Occipital lobe (tissue), 2 donors: ENCODE data around the gene MRPL12. TPM values are rescaled to one million over a fixed set of nuclear protein-coding genes. Genes with fewer than 3 reads are reported as not detected.
A peak's percentile ranks its signal among the peaks of the same experiment; 100 is the strongest.
"Not testable (repeated sequence)": the region's sequence is repeated elsewhere in the genome, so short reads cannot be mapped to it uniquely, and the experiment has no call there.

Experiments
- DNase-seq: peaks from one replicate; lab custom pipeline; 2025; lab: John Stamatoyannopoulos, UW
- total RNA-seq: library from RNA; depleted of rRNA; stranded (reverse); fragments of >200 nt; gene quantifications from one replicate; pipeline ENCODE4 v1.2.3, GENCODE V29; 2014

Gene MRPL12
- total RNA-seq = 4.7 TPM

DNA sequence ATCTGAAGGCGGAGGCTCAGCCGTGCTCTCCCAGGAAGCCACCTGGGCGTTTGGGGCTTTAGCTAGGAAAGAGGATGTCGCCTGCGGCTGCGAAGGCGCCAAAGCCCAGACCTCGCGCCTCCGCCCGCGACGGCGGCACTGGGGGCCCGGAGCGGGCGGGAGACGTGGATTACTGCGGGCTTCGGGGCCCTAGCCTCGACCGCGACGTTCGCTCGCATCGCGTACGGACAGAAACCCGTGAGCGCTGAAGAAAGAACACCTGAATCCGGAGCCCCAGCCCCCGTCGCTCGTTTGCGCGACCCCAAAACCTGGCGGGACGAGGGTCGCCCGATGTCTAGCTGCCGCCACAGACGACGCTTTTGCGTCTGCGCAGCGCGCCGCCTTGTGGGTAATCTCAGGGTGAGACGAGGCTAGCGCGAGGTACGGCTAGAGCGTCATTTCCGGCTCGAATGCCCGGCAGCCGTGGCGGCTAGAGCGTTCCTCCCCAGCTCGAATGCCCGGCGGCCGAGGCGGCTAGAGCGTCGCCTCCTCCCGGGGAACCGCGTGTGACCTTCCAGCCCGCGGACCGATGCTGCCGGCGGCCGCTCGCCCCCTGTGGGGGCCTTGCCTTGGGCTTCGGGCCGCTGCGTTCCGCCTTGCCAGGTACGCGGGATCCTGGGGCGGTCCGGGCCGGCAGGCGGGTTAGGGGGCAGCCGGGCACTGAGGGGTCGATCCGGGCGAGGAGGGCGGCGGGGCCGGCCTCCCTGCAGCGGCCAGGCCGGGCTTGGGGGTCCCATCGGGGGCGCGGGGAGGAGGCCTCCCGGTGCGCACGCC is at the start of gene MRPL12:
MRPL12 (plus strand) TSS at position 434 of the 813 bp plus-strand sequence; CDS start at position 569, 135 bp downstream.
- DNase-seq = peak; percentile 86

DNA sequence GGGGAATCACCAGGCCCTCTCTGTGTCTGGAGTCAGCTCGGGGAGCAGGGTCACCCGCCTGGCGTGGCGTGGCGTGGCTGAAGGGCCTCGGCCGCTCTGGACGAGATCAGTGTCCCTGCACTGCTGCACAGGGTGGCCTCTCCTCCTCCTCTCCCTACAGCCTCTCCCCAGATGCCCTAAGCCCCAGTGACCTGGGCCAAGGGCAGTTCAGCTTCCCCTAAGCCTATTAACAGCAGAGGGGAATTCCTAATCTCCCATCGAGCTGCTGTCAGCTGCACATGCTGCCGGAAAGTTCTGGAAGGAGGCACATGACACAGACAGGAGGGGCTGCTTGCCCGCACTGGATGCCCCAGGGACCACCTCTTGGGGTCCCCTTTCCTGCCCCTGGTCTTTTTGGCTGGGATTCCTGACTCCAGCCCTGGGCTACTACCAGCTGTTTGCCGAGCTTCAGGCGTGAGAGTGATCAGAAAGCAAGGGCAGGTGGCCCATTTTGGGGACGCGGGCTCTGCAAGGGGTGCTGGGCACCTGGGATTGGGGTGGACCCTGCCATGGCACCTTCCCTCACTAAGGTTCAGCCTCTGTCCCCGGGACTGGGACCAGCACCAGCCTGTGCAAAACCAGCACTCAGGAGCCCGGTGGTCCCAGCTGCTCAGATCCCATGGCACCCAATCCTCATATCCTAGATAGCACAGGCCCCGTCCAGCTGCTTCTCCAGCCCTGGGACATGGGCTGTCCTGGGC is 47.6 kb upstream of the MRPL12 start:
- no peak for DNase-seq

DNA sequence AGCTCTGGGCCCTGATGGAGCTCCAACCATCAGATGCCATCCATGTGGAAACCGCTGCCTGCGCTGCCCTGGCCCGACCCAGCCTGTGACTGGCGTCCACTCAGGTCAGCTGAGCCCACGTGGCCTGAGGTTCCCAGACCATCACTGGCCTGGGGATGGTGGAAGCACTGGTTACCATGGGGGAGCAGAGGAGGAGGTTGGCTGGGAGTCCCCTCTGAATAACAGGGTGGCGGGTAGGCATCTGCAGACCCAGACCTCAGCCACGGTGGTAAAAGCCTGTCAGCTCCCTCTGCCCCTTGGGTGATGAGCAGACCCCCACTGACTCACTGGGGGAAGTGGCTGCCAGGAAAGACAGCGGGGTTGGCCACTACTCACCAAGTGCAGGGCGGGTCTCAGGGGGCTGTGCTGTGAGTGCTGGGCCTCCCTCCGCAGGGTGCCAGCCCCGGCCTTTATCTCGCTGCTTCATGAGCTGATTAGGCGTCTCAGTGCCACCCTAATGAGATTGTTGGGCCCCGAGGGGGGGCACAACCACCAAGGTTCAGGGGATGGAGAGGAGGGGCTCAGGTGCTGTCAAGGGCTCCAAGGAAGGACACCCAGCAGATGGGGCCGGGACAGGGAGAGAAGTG is 46.9 kb upstream of the MRPL12 start, which contains the start of gene PDE6G:
PDE6G (minus strand) TSS at position 425 of the 626 bp plus-strand sequence. CDS start 3,237 bp downstream, outside the sequence.
- no peak for DNase-seq

DNA sequence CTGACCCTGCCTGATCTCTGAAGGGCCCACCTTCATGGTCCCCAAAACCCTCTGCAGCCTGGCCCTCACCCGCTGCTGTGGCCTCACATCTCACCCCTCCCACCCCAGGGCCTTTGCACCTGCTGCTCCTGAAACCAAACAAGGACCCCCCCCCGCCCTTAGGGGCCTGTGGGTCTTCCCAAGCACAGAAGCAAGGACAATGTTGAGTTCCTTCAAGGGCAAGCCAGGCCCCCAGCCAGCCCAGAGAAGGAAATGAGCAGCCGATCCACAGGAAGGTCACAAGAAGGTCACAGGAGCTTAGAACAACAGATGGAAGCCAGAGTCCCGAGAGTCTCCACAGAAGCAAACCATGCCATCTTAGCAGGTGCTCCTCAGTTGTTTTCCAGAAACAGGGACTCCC is 46.3 kb upstream of the MRPL12 start:
- no peak for DNase-seq

DNA sequence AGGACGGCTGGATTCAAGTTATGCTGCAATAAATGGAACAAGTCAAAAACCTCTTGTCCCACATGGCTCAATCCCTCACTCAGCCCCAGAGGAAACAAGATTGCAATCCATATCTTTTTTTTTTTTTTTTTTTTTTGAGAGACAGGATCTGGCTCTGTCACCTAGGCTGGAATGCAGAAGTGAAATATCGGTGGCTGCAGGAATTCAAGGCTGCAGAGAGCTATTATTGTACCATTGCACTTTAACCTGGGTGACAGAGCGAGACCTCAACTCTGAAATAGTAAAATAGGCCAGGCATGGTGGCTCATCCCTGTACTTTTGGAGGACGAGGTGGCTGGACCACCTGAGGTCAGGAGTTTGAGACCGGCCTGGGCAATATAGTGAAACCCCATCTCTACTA is 44.1 kb upstream of the MRPL12 start:
- no peak for DNase-seq

DNA sequence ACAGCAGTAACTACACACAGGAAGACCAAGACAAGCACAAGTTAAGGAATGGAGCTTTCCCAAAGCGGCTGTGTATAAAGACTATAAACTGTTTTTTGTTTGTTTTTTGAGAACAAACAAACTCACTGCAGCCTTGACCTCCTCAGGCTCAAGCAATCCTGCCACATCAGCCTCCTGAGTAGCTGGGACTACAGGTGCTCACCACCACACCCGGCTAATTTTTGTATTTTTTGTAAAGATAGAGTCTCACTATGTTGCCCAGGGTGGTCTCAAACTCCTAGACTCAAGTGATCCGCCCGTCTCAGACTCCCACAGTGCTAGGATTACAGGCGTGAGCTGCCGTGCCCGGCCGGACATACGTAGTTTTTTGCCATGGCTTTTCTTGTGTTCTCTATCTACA is 42.7 kb upstream of the MRPL12 start:
- DNase-seq = no peak

DNA sequence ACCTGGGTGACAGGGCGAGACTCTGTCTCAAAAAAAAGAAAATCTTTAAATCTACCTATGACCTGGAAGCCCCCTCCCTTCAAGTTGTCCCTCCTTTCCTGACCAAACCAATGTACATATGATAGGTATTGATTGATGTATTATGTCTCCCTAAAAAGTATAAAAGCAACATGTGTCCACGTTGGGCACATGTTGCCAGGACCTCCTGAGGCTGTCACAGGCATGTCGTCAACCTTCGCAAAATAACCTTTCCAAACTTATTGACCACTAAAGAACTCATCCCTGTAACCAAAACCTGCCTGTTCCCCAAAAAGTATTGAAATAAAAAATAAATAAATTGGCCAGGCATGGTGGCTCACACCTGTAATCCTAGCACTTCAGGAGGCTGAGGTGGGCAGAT is 41.2 kb upstream of the MRPL12 start:
- DNase-seq = no peak

DNA sequence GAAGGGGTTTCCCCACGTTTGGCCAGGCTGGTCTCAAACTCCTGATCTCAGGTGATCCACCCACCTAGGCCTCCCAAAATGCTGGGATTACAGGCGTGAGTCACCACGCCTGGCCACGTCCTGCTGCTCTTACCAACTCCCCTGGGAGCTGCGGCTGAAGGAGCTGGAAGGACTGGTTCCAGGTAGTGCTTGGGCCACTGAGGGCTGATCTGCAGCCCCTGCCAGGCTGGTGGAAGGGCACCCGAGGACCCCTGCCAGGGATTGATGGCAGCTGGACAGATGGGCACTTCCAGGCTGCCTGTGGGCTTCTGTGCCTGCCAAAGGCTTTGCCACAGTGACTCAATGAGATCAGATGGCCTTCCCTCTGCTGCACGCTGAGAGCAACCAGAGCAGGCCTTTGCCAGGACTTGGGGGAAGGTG is 39.1 kb upstream of the MRPL12 start:
- DNase-seq = no peak

DNA sequence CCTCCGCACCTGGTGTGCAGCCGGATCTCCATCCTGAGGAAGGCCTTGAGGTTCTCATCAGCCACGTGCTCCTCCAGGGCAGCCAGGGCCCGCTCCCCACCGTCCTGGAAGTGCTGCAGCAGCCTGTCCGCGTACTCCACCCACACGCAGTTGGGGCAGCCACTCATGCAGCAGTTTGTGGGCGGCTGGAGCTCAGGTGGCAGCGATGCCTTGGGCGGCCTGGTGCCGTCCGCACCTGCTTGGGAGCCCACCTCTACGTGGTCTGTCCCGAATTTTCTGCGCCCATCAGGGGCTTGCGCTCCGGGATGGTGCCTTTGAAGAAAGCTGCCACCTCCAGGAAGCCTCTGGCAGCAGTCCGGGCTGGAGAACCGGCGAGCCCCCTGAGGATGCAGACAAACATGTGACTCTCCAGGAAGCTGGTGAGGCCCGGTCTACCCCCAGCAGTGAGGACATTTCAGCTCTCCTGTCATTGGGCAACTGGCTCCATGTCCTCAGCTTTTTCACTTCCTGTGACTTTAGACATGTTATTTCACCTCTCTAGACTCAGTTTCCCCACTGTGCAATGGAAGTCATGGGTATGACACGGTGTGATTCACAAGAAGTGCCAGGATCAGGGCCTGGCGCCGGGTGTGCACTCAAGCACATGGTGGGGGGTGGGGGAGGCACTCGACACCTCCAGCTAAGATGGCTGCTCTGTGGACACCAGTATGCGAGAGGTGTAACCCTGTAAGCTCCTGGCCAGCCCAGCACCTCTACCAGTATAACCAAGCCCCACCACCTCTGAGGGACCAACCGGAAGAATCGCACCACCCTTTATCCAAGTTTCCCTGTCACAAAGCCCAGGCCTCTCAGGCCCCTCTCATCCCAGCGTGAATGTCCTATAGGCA is 37.7 kb upstream of the MRPL12 start:
- DNase-seq = peak; percentile 31

DNA sequence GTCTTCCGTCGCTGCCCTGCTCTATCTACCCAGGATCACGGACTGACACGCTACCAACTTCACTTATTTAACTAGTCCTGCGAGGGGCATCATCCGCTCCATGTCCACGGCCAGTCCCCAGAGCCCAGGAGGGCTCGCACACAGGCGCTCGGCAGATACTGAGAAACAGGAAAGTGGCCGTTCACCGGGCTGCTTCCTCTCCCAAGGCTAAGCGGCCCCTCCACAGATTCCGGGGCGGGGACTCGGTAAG is 37.1 kb upstream of the MRPL12 start:
- no peak for DNase-seq

DNA sequence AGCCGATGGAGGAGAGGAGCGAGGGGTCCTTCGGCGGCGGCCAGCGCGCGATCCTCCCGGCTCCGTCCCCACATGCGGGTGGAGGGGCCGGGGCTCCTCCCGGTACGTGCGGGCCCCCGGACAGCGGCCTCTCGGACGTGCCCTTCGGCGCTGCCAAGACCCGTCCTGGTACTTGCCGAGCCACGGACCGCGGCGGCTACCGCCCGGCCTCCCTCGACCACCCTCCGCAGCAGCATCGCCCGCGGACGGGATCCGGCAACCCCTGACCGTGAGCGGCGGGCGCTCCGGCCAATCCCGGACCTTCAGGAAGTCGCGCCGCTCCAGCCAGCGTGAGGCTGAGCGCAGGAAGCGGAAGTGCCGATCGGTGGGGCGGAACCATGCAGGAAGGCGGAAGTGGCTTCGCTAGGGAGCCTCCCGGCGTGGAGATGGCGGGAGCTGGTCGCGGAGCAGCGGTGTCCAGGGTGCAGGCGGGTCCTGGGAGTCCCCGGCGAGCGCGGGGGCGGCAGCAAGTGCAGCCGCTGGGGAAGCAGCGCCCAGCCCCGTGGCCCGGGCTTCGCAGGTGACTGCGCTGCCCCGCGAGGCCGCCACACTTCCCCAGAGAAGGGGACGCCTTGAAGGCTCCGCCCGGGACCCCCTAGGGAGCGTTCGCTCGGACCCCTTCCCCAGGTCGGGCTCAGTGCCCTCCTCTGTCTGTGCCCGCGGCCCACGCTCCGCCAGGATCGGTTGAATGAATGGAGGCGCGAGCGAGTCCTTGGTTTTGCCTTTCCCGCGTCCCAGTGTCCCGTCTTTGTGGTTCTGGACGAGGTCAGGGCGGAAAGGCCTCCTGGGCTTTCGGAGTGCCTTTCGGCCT is 36.6 kb upstream of the MRPL12 start, which contains the start of the genes CCDC137 and OXLD1:
CCDC137 (plus strand) TSS at position 396 of the 850 bp plus-strand sequence; CDS start at position 426, 30 bp downstream.
OXLD1 (minus strand) TSS at position 264 of the 850 bp plus-strand sequence; CDS start at position 236, 28 bp downstream.
- peak; percentile 93 for DNase-seq

DNA sequence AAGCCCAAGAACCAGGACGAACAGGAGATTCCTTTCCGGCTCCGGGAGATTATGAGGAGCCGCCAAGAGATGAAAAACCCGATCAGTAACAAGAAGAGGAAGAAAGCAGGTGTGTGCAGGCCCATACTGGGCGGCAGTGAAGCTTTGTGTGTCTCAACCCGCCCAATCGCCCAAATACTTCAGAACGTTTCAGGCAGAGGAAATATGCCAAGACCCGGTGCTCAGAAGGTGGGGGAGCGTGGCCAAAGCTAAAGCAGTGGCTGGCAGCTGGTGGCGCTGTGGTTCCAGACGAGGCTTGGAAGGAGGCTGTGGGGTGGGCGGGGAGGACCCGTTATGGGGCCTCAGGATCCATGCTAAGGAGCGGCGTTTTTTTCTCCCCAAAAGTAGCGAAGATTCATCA is 35.4 kb upstream of the MRPL12 start:
- DNase-seq = no peak

DNA sequence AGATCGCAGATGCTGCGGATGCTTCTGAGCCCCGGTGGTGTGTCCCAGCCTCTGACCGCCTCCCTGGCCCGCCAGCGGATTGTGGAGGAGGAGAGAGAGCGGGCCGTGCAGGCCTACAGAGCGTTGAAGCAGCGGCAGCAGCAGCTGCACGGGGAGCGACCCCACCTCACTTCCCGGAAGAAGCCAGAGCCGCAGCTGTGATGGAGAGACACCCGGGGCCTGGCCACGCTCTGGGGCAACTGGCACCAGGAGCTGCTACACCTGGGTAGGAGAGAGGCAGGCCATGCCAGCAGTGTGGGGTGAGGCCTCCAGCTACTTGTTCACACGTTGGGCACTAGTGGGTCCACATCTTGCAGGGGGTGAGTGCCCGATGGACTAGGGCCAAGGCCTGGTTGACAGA is 30.7 kb upstream of the MRPL12 start:
- no peak for DNase-seq

DNA sequence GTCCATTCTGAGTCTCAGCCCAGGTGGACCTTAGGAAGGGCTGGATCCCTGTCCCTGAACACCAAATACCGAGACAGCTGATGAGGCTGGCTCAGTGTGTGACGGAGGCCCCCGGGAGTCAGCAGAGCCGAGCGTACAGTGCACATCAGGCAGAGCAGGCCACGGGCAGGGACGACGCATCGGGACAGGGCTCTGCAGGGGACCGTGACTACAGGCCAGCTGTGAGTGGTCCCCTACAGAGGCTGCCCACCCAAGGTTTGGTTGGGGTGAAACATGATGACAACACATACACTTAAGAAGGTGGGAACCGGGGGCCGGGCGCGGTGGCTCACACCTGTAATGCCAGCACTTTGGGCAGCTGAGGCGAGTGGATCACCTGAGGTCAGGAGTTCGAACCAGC is 30.2 kb upstream of the MRPL12 start:
- DNase-seq = no peak

DNA sequence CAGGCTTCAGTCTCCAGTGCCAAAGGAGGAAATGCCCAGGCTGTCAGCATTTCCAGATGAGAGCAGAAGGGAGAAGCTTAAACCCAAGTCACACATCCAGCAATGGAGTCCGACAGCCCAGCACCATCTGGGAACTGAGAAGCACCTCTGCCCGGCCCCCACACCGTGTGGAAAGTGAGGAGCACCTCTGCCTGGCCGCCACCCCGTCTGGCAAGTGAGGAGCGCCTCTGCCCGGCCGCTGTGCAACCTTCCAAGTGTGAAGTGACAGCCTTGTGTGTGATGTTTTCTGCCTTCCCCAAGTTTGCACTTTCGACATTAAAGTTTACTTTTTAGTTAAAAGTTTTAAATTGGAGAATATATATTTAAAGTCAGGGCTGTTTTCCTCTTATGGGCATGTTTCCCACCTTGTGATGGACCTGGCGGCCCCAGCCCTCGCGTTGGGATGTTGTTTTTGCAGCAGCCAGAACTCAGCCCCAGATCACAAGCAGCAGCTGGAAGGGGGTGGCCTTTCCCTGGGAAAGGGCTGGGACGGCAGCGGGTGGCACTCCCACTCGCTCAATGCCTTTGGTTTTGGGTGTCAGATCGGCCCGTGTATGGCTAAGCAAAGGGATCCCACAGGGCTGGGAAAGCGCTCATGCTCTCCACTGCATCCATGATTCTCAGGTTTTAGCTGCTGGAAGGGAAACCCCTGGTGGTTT is 29.5 kb upstream of the MRPL12 start:
- no peak for DNase-seq

DNA sequence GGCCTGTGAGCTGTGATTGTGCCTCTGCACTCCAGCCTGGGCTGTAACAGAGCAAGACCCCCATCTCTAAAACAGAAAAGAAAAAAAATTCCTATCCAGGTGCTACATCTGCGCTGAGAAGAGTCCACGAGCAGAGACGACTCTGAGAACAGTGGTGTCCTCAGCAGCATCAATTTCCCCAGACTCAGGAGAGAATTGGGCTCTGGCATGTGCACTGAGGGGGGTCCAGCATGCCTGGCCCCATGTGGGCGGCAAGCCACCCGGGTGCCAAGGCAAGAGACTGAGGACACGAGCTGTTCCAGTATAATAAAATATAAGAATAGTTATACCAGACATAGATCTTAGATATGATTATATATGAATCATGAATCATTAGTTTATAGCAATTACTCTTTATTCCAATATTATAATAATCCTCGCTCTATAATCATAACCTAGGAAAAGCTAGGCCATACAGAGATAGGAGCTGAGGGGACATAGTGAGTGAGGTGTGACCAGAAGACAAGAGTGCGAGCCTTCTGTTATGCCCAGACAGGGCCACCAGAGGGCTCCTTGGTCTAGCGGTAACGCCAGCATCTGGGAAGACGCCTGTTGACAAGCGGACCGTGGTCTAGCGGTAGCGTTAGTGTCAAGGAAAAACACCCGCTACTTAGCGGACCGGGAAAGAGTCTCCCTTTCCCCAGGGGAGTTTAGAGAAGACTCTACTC is 27.5 kb upstream of the MRPL12 start:
- DNase-seq = not testable (repeated sequence)

DNA sequence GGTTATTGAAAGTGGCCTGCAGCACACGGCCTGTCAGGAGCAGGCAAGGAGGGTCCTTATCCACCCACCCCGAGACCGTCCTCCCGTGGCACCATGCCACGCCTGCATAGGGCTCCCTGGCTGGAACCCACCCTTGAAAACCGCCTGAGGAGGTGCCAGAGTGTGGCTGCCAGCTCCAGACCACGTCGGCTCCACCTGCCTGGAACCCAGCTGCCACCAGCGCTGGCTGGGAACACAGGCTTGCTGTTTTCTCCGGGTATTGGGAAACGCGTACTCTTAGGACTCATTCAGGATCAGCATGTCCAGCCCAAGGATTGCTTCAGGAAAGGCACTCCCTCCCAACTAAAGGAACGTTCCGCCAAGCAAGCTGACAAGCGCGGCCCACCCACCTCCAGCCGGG is 26.3 kb upstream of the MRPL12 start:
- no peak for DNase-seq

DNA sequence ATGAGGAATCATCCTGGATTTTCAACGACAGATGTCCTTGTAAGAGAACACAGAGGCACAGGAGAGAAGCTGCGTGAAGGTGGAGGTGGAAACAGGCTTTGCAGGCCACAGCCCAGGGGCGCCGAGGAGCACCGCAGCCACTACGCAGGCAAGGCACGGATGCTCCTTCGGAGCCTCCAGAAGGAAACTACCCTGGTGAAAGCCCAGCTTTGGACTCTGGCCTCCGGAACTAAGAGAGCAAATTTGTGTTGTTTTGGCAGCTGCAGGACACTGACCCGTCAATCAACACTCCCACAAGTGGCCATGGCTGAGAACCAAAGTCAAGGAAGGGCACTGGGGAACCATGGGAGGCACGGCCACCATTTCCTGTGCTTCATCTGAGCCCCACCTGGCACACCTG is 23.0 kb upstream of the MRPL12 start:
- DNase-seq = no peak

DNA sequence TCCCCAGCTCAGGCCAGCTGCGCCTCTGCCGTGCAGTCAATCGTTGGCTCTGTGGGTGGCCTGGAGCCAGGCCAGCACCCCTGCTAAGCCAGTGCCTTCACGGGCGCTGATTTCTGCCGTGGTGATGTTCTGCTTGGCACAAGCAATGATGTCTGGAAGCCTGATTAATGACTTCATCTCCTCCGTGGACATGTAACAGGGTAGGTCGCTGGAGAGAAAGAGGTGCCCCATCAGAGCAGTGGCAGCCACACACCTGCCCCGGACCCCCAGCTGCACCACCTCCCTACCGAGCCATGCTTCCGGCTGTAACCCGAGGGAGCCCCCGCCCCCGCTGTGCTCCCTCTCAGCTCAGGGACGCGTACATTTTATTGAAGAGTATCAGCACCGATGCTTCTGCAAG is 21.5 kb upstream of the MRPL12 start:
- no peak for DNase-seq
